ENCODE results near the gene GARIN5A. TPM values are rescaled to one million over a fixed set of nuclear protein-coding genes. Genes with fewer than 3 reads are reported as not detected.

GARIN5A gene
- total and polyA plus RNA-seq, 9 of the 15 experiments (the other 6 are each of a cell fraction or from before 2014, with no cell fraction given): 0.10 to 0.82 (median 0.23) TPM; not detected in 2

GRCh38 chr19:50519006-50519575 lies 42.4 kb upstream of the GARIN5A start:
- ATAC-seq (no peak), FAIRE-seq (no peak), DNase-seq (ENCODE audit: extremely low read depth in 1 of 4, low spot score in 3 of 4) (no peak)
- no peak overlapping the region for H3K4me2 ChIP-seq (ENCODE audit: insufficient read depth, low read length)
- no peaks in the 10 kb centered on the region for H3K9me1 ChIP-seq (ENCODE audit: control insufficient read depth, insufficient read depth, low read length)
- 85% methylated on average over 33 of the region's 40 CpGs for WGBS (ENCODE audit: insufficient coverage, low coverage, missing lambda C conversion rate)
- no peaks in the 10 kb centered on the region for H4K20me1 ChIP-seq (replicated peaks; ENCODE audit: control insufficient read depth, insufficient read depth, low read length)
- no TSS peak for BruUV-seq (replicated peaks)
- peaks cover 0 to 30% of the 10 kb centered on the region in 2 experiments; a peak in 2 of 5 replicates for H3K4me1 ChIP-seq (replicated peaks in 1 of 2; ENCODE audit: control insufficient read depth in 2 of 2, insufficient read depth in 2 of 2, low read length in 2 of 2)
- H3K36me3 ChIP-seq (ENCODE audit: control insufficient read depth, insufficient read depth, low read length): no peaks in the 10 kb centered on the region
- no peak overlapping the region for H3K9ac ChIP-seq (ENCODE audit: insufficient read depth in 1 of 2, low read depth in 2 of 2, low read length in 2 of 2)
- no peak overlapping the region for H3K27ac ChIP-seq (ENCODE audit: extremely low read depth, low read depth, low read length)
- H3K4me3 ChIP-seq: no peak overlapping the region
- ChIA-PET CTCF (ENCODE audit: low intra/inter-chr PET ratio) (no interaction called here), POLR2A (interaction anchor here (1.1 kb wide), 1 partner anchor 9 kb away, joined by 3 read pairs; no protein-coding TSS in a partner anchor)
- H3K9me3 ChIP-seq (replicated peaks; ENCODE audit: control insufficient read depth, insufficient read depth, low read depth, low read length): no peaks in the 10 kb centered on the region
- in situ Hi-C loops (cut with MboI) (no loop called here), intact Hi-C loops (cut with micrococcal nuclease) (no loop called here)
- H3K27me3 ChIP-seq (ENCODE audit: control insufficient read depth in 2 of 2, insufficient read depth in 2 of 2, low read length in 2 of 2): no peaks in the 10 kb centered on the region
- no peaks in the 10 kb centered on the region for H3K79me2 ChIP-seq (ENCODE audit: control insufficient read depth, insufficient read depth, low read length)
- H2AFZ ChIP-seq (ENCODE audit: low read depth, low read length): no peak overlapping the region
- TF ChIP-seq FOXK2 (conservative IDR thresholded peaks at IDR 0.05 in 1 of 2, IDR thresholded peaks at IDR 0.05 in 1 of 2; ENCODE audit: low read depth in 2 of 2) (no peak), ATF2 (CRISPR knock-in tag; IDR thresholded peaks at IDR 0.05) (0 out of 2 replicates have a peak, but pooled peaks have one; percentile 13), PTRF (tag; IDR thresholded peaks at IDR 0.05) (no peak), LCOR (CRISPR knock-in tag; IDR thresholded peaks at IDR 0.05) (no peak)
